OCI-LY3 (cell line): Measurements from ENCODE around the gene GPR137B.

ENCODE experiments used
- H2AFZ ChIP-seq: fragments of 200-600, 300-600 bp; shearing (Covaris generic); 2 replicates; pipeline ENCODE4 v1.6.0; 2014; ENCODE audit warnings: antibody characterized with exemption, low read depth, low read length
- H3K27ac ChIP-seq: fragments of 200-600, 300-600 bp; sonication (generic); 2 replicates; pipeline ENCODE4 v1.5.1; 2014; ENCODE audit warnings: mild to moderate bottlenecking, low read length, moderate library complexity, mixed read lengths
- H3K27me3 ChIP-seq: fragments of 200-600, 300-600 bp; sonication (generic); 2 replicates; pipeline ENCODE4 v1.6.1; 2014; ENCODE audit warnings: low read depth, low read length, mixed read lengths
- H3K36me3 ChIP-seq: fragments of 200-600, 300-600 bp; sonication (generic); replicated peaks from 2 replicates; pipeline ENCODE3; 2014; ENCODE audit warnings: low read depth, low read length, mixed read lengths
- H3K4me1 ChIP-seq: fragments of 300-600, 200-600 bp; sonication (generic); 2 replicates; pipeline ENCODE4 v1.6.1; 2014; ENCODE audit warnings: low read length, mixed read lengths
- H3K4me2 ChIP-seq: fragments of 200-600, 300-600 bp; sonication (generic); 2 replicates; pipeline ENCODE4 v1.6.1; 2014; ENCODE audit warnings: low read length, mixed read lengths
- H3K4me3 ChIP-seq: fragments of 300-600, 200-600 bp; sonication (generic); 2 replicates; pipeline ENCODE4 v1.5.1; 2014; ENCODE audit warnings: antibody characterized with exemption, mild to moderate bottlenecking, low read length, moderate library complexity
- H3K79me2 ChIP-seq: fragments of 300-600, 200-600 bp; shearing (Covaris generic); 2 replicates; pipeline ENCODE4 v1.6.1; 2014; ENCODE audit warnings: mild to moderate bottlenecking, low read length, mixed read lengths
- H3K9ac ChIP-seq: fragments of 300-600, 200-600 bp; shearing (Covaris generic); 2 replicates; pipeline ENCODE4 v1.6.0; 2014; ENCODE audit warnings: mild to moderate bottlenecking, low read length, moderate library complexity
- H3K9me3 ChIP-seq: fragments of 200-600, 300-600 bp; shearing (Covaris generic); 2 replicates; pipeline ENCODE4 v1.6.1; 2014; ENCODE audit warnings: low read length, mixed read lengths; ENCODE audit not compliant: insufficient read depth
- H4K20me1 ChIP-seq: fragments of 200-600, 300-600 bp; sonication (generic); 2 replicates; pipeline ENCODE4 v1.6.1; 2016; ENCODE audit warnings: low read length, mixed read lengths; ENCODE audit not compliant: insufficient read depth
- CTCF ChIP-seq: fragments of 200-600, 300-600 bp; sonication (generic); IDR thresholded peaks from 2 replicates; pipeline ENCODE4 v1.5.1; 2014; ENCODE audit warnings: antibody characterized with exemption, low read length, low read depth
- EZH2phosphoT487 ChIP-seq: fragments of 200-600 bp; shearing (Covaris generic); IDR thresholded peaks from 2 replicates; pipeline ENCODE4 v1.6.1; 2018; ENCODE audit warnings: antibody characterized with exemption, mixed run types, low read depth

GPR137B gene

GRCh38 chr1:236206548-236206947 lies 64.2 kb downstream of the GPR137B start:
- no peak overlapping the region for H3K4me3 ChIP-seq
- H3K79me2 ChIP-seq: peaks cover 14% of the 10 kb centered on the region
- no peak overlapping the region for H3K9ac ChIP-seq
- no peaks in the 10 kb centered on the region for H3K9me3 ChIP-seq
- TF ChIP-seq EZH2phosphoT487: no peak
- TF ChIP-seq CTCF: no peak
- no peak overlapping the region for H3K27ac ChIP-seq
- peaks cover 81% of the 10 kb centered on the region for H3K36me3 ChIP-seq
- H3K4me2 ChIP-seq: no peak overlapping the region
- no peaks in the 10 kb centered on the region for H3K27me3 ChIP-seq
- H3K4me1 ChIP-seq: no peaks in the 10 kb centered on the region
- H2AFZ ChIP-seq: no peak overlapping the region
- peaks cover 10% of the 10 kb centered on the region; the same call in 1 of the 2 replicates for H4K20me1 ChIP-seq

- peaks cover 81% of the 10 kb centered on the region for H3K36me3 ChIP-seq
- TF ChIP-seq CTCF (no peak), EZH2phosphoT487 (no peak)
- H3K4me2 ChIP-seq: no peak overlapping the region
- H3K9ac ChIP-seq: no peak overlapping the region
- H3K27me3 ChIP-seq: no peaks in the 10 kb centered on the region
- H3K79me2 ChIP-seq: peaks cover 8% of the 10 kb centered on the region
- H4K20me1 ChIP-seq: peaks cover 10% of the 10 kb centered on the region; the same call in 1 of the 2 replicates
- no peak overlapping the region for H2AFZ ChIP-seq
- no peaks in the 10 kb centered on the region for H3K4me1 ChIP-seq
- H3K27ac ChIP-seq: no peak overlapping the region
- no peaks in the 10 kb centered on the region for H3K9me3 ChIP-seq
- no peak overlapping the region for H3K4me3 ChIP-seq
Observed at GRCh38 chr1:236207121-236207520, 64.8 kb downstream of the GPR137B start.

- H4K20me1 ChIP-seq: peaks cover 10% of the 10 kb centered on the region; the same call in 1 of the 2 replicates
- H3K36me3 ChIP-seq: peaks cover 81% of the 10 kb centered on the region
- H3K4me3 ChIP-seq: no peak overlapping the region
- H3K9ac ChIP-seq: no peak overlapping the region
- no peaks in the 10 kb centered on the region for H3K27me3 ChIP-seq
- H3K4me1 ChIP-seq: no peaks in the 10 kb centered on the region
- H3K4me2 ChIP-seq: no peak overlapping the region
- TF ChIP-seq EZH2phosphoT487 (no peak), CTCF (no peak)
- H3K9me3 ChIP-seq: no peaks in the 10 kb centered on the region
- no peak overlapping the region for H2AFZ ChIP-seq
- H3K27ac ChIP-seq: no peak overlapping the region
- H3K79me2 ChIP-seq: peaks cover 4% of the 10 kb centered on the region; the same call in 1 of the 2 replicates
Observed at GRCh38 chr1:236207569-236207968, 65.2 kb downstream of the GPR137B start.

GRCh38 chr1:236209185-236209584 lies 66.8 kb downstream of the GPR137B start:
- no peak overlapping the region for H3K4me2 ChIP-seq
- H3K4me1 ChIP-seq: no peaks in the 10 kb centered on the region
- no peak overlapping the region for H3K27ac ChIP-seq
- H3K27me3 ChIP-seq: no peaks in the 10 kb centered on the region
- no peak overlapping the region for H3K9ac ChIP-seq
- no peaks in the 10 kb centered on the region for H3K9me3 ChIP-seq
- no peak overlapping the region for H3K4me3 ChIP-seq
- H2AFZ ChIP-seq: no peak overlapping the region
- peaks cover 86% of the 10 kb centered on the region for H3K36me3 ChIP-seq
- no peak for TF ChIP-seq CTCF
- TF ChIP-seq EZH2phosphoT487: no peak
- H4K20me1 ChIP-seq: peaks cover 4% of the 10 kb centered on the region; the same call in 1 of the 2 replicates
- H3K79me2 ChIP-seq: no peaks in the 10 kb centered on the region
